Body of pancreas (tissue), 4 donors: ENCODE data around the gene HRH1.

Experiments
- POLR2A ChIP-seq, 3 donors: fragments of 450-650 bp; IDR thresholded peaks; one replicate each; pipeline ENCODE4 v1.6.1; 2016; ENCODE audit warnings: antibody characterized with exemption in 3 of 3, mild to moderate bottlenecking in 2 of 3
- TF ChIP-seq, protein P1 (sequence below), 7 experiments: fragments of 450-650 bp in 4 of 7; fragments of 200-600 bp in 3 of 7; sonication (generic) in 3 of 7; IDR thresholded peaks; one replicate each; pipeline ENCODE4 v1.5.1; 2016 to 2019; ENCODE audit warnings: antibody characterized with exemption in 7 of 7

DNA sequence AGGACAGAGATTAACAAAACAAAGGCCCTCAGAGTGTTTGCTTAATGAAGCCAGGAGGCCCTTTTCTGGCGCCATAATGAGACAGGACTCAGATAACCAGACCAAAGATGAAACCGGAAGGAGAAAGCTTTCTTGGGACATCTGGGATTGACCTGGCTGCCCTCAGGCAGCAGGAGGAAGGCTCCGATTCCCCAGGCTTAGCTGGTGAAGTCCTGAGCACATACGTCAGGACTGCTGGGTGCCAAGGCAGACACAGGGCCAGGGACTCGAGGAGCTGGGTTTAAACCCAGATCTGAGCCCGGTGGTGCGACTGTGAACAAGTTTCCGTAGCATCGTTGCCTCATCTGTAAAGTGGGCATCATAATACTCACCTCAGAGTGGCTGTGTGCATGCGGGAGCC lies 36.7 kb upstream of the HRH1 start:
- TF ChIP-seq, protein P1, sequence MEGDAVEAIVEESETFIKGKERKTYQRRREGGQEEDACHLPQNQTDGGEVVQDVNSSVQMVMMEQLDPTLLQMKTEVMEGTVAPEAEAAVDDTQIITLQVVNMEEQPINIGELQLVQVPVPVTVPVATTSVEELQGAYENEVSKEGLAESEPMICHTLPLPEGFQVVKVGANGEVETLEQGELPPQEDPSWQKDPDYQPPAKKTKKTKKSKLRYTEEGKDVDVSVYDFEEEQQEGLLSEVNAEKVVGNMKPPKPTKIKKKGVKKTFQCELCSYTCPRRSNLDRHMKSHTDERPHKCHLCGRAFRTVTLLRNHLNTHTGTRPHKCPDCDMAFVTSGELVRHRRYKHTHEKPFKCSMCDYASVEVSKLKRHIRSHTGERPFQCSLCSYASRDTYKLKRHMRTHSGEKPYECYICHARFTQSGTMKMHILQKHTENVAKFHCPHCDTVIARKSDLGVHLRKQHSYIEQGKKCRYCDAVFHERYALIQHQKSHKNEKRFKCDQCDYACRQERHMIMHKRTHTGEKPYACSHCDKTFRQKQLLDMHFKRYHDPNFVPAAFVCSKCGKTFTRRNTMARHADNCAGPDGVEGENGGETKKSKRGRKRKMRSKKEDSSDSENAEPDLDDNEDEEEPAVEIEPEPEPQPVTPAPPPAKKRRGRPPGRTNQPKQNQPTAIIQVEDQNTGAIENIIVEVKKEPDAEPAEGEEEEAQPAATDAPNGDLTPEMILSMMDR (IDR thresholded peaks at IDR 0.05) = no peak
- TF ChIP-seq POLR2A (IDR thresholded peaks at IDR 0.05) = no peak
